Thyroid gland (tissue), 4 donors: ENCODE results near the gene GLOD4.

ENCODE experiments used
- CTCF ChIP-seq, 6 experiments: fragments of 200-600 bp in 3 of 6; fragments of 450-650 bp in 3 of 6; sonication (generic) in 3 of 6; IDR thresholded peaks; one replicate each; pipeline ENCODE4 v1.5.1; 2016 to 2019; ENCODE audit warnings: antibody characterized with exemption in 6 of 6, mild to moderate bottlenecking in 2 of 6, inconsistent platforms in 1 of 6, moderate library complexity in 1 of 6
- POLR2A ChIP-seq, 2 donors: fragments of 450-650 bp; IDR thresholded peaks; one replicate each; pipeline ENCODE4 v1.6.1; 2017; ENCODE audit warnings: antibody characterized with exemption in 2 of 2, mild to moderate bottlenecking in 2 of 2, moderate library complexity in 1 of 2

GRCh38 chr17:788551-788950, 6.5 kb upstream of the GLOD4 start:
- TF ChIP-seq CTCF (IDR thresholded peaks at IDR 0.05) (no peak), POLR2A (IDR thresholded peaks at IDR 0.05) (no peak)
